ENCODE data around the gene C4orf50. TPM values are rescaled to one million over a fixed set of nuclear protein-coding genes. Genes with fewer than 3 reads are reported as not detected.

The C4orf50 gene
- total and polyA plus RNA-seq, 10 of the 15 experiments (the other 5 are each of a cell fraction or from before 2014, with no cell fraction given) = 0.04 to 0.09 (median 0.05) TPM; not detected in 3

- TF ChIP-seq NFYB (IDR thresholded peaks at IDR 0.05; ENCODE audit: insufficient read depth, low read depth, low read length) = no peak
- TF ChIP-seq MYB (IDR thresholded peaks at IDR 0.05; ENCODE audit: borderline replicate concordance, low read depth, low read length) = no peak
- no peak for TF ChIP-seq CHD1 (IDR thresholded peaks at IDR 0.05; ENCODE audit: low read depth, low read length)
- TF ChIP-seq TBL1XR1 (IDR thresholded peaks at IDR 0.05; ENCODE audit: low read depth, low read length) = no peak
Observed at GRCh38 chr4:5891563-5892322, 126.5 kb downstream of the C4orf50 start (continued).

- DNase-seq (ENCODE audit: low read depth, low spot score) (no peak), ATAC-seq (0 out of 3 replicates have a peak, but pooled peaks have one; percentile 26), FAIRE-seq (no peak)
- H3K4me1 ChIP-seq (ENCODE audit: control insufficient read depth, insufficient read depth, low read length) = no peaks in the 10 kb centered on the region
- intact Hi-C loops (cut with micrococcal nuclease; ENCODE audit: unreplicated experiment) (no loop called here), in situ Hi-C loops (cut with MboI) (no loop called here)
- TF ChIP-seq BHLHE40 (IDR thresholded peaks at IDR 0.05; ENCODE audit: borderline replicate concordance in 1 of 2, low read depth in 2 of 2, low read length in 1 of 2) = no peak
- TF ChIP-seq ZBTB11 (CRISPR knock-in tag; IDR thresholded peaks at IDR 0.05) = no peak
- TF ChIP-seq DPF2 (IDR thresholded peaks at IDR 0.05) = no peak
- TF ChIP-seq SREBF2 (IDR thresholded peaks at IDR 0.05; ENCODE audit: low read length) = no peak
- TF ChIP-seq TBL1XR1 (IDR thresholded peaks at IDR 0.05; ENCODE audit: low read depth, low read length) = no peak
- no peak for TF ChIP-seq IRF3 (IDR thresholded peaks at IDR 0.05)
- 0 out of 2 replicates have a peak overlapping the region, but pooled peaks have one; percentile 9 for H3K4me2 ChIP-seq (ENCODE audit: control insufficient read depth, insufficient read depth)
- H4K20me1 ChIP-seq (ENCODE audit: control insufficient read depth, insufficient read depth) = no peaks in the 10 kb centered on the region
- ChIA-PET SMC1A (ENCODE audit: uncharacterized antibody, unreplicated experiment) (no interaction called here), POLR2A (no interaction called here), RAD21 (ENCODE audit: unreplicated experiment) (no interaction called here), CTCF (no interaction called here)
- H3K79me2 ChIP-seq (ENCODE audit: control insufficient read depth, insufficient read depth, low read length) = no peaks in the 10 kb centered on the region
- peaks cover 1 to 17% of the 10 kb centered on the region in 2 experiments for H3K27me3 ChIP-seq (replicated peaks in 1 of 2; ENCODE audit: control insufficient read depth in 2 of 2, insufficient read depth in 2 of 2, low read length in 1 of 2)
- H3K9ac ChIP-seq (ENCODE audit: control insufficient read depth, insufficient read depth, low read length) = no peak overlapping the region
- WGBS (ENCODE audit: insufficient coverage, insufficient replicate concordance, low lambda C conversion rate, missing lambda C conversion rate) = 38% methylated on average over 38 of the region's 41 CpGs
- H3K27ac ChIP-seq (ENCODE audit: control insufficient read depth, insufficient read depth) = no peak overlapping the region
- BruUV-seq (replicated peaks) = no TSS peak
- no peak overlapping the region for H3K4me3 ChIP-seq
- H2AFZ ChIP-seq (ENCODE audit: control insufficient read depth, low read depth, low read length) = no peak overlapping the region
- no peaks in the 10 kb centered on the region for H3K36me3 ChIP-seq (ENCODE audit: control insufficient read depth in 2 of 2, insufficient read depth in 2 of 2, low read length in 1 of 2)
- no peaks in the 10 kb centered on the region; the same call in 2 of the 3 replicates for H3K9me3 ChIP-seq (replicated peaks; ENCODE audit: control insufficient read depth, insufficient read depth, low read length)
Observed at GRCh38 chr4:5890063-5890727, 128.0 kb downstream of the C4orf50 start.

All from GM12878 (cell line).